Femur (tissue), 1 donor: Measurements from ENCODE around the gene TRIM26.
"Not testable (repeated sequence)": the region's sequence is repeated elsewhere in the genome, so short reads cannot be mapped to it uniquely, and the experiment has no call there.

ENCODE experiments used
- DNase-seq: peaks from one replicate; pipeline ENCODE4 v3.0.0-alpha.2; 2017

Gene TRIM26

DNA sequence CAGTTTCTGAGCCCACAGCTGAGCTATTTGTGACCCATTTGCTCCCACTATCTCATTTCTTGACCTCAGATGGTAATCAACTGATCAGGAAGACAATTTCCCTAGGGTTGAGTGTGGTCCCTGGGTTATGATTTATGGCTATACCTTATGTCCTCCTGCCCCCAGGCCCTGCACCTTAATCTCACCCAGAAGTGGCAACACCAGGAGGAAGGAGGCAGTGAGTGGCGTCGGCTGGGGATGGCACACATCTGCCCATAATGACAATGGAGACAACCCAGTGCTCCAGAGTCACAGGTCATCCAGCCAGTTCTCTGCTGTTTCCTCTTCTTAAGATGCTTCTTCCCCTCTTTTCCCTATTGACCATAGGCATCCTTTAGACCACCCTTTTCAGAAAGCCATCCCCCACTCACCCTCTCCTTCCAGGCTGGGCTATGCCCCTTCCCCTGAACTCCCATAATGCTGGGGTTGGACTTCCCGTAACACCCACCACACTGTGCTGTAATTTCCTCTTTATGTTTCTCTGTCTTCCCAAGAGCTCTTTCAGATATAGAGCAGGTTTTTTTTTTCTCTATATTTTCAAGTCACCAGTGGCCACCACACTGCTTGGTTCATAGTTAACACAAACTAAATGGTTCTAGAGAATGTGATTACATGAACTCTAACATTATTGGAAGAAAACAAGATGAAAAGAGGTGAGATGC, 60.1 kb downstream of the TRIM26 start:
- no peak for DNase-seq

DNA sequence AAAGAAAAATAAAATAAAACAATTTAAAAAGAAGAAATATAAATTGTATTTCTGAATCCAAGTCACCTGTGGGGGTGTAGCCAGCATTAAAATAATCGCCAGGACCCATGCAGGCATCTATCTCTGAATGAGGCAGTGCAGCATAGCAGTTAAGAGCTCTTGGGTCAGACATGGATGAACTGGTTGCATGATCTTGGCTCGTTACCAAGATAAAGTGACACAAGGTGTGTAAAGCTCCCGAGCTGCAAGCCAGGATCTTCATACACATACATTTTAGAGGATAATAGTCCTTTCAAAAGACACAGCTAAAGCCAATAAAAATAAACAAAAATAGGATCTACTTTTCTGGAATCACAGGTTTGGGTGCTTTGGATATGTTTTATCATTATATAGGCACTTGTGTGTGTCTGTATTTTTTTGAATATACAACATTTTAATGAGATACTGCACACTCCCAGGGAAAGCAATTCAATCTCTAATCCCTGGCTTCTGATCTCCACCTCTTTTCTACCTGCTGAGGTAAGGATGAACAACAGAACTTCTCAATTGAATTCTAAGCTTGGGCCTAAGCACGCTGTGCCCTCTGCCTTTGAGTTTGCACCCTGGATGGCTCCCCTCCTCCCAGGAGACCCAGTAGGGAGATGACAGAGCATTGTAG, 61.1 kb downstream of the TRIM26 start:
- no peak for DNase-seq

DNA sequence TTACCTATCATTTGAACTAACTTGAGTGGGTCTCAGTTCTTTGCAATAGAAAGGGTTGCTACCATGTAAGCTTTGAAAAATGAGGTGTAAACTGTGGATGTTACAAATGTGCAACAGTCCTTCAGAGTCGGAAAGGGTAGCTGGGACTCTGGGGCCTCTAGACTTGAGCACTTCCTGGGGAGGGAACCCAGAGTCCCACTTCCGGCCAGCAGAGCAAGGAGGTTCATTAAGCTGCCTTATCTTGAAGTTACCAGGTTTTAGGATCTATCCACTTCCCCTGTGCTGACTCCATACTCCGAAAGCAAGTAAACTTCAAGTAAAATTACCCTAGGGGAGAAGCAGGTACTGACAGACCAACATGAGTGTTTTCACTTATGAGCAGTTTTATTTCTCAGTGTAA, 61.6 kb downstream of the TRIM26 start:
- DNase-seq = no peak

DNA sequence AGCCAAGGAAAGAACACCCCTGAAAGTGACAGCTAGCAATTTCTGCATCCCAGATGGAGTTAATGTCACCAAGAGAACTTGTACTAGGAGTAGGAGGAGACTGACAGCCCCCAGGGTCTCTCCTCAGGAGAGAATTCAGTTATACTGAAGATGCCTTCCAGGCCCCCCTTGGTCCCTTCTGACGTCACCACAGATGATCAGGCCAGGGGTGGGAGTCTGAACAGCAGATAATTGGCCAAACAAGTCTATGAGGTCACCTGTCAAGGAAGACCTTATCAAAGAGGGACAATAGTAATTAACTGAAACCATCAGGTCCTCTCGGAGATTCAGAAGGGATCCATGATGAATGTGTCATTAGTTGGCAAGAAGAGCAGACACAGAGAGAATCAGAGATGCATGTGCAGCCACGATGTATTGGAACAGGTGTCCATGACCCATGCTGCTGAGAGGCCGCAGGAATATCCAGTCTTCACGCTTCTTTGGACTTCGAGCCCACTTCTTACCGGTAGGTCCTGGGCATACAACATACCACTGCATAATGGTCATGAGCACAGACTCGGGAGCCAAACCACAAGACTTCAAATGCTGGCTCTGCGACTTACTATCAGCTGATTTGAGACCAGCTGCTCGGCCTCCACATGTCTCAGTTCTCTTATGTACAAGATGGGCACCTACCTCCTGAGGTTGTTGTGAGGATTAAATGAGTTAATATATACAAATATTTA, 62.4 kb downstream of the TRIM26 start:
- DNase-seq = no peak

DNA sequence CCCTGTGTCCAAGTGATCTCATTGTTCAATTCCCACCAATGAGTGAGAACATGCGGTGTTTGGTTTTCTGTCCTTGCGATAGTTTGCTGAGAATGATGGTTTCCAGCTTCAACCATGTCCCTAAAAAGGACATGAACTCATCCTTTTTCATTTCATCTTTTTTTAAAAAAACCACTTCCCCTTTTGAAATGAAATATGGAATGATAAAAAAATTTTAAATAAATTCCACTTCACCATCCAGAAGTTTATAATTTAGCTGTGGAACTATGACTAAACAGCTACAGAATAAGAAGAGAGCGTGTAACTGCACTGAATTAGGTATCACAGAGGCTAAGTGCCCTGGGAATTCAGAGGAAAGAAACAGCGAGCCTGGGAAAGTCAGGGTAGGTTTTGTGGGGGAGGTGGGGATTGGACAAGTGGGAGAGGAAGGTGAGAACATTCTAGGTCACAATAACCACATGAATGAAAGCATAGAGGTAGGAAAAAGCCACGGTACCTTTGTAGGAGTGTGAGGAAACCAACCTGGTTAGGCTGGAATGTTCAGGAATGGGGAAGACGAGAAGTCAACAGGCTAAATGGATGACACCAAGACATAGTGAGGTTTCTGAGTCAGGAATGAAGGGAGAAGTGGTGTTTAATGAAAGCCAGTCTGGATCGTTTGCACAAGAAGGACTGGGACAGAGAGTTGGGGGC, 63.2 kb downstream of the TRIM26 start:
- DNase-seq = no peak

DNA sequence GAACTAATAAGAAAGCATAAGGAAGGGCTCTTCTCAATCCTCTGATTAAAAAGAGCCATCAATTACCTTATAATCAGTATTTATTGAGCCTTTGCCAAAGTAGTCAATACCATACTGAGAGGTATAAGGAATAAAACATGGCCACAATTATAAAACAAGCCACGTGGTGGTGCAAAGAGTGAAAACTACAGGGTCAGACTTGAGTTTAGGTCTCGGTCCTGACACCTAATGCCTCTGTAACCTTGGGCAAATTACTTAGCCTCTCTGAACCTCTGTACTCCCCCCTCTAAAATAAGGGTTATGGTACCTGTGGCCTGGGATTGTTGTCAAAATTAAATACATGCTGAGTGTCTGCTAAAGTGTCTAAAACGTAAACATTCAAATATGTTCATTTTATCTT, 64.0 kb downstream of the TRIM26 start:
- no peak for DNase-seq

DNA sequence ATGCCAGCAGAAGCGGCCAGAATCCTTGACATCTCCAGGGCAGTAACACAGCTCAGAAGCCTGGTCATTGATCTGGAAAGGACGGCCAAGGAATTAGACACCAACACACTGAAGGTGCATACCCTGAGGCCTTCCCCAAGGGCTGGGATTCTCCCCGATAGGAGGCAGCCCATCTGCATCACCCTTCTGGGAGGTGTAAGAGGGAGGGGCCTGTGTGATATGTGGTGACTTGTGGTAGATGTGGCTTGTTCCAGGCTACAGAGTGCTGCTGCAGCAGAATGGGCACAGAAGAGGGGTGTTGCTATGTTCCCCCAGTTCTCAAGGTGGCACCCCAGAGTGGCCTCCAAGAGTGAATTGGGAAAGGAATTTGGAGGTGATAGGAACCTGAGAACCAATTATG, 66.1 kb downstream of the TRIM26 start:
- DNase-seq = no peak

DNA sequence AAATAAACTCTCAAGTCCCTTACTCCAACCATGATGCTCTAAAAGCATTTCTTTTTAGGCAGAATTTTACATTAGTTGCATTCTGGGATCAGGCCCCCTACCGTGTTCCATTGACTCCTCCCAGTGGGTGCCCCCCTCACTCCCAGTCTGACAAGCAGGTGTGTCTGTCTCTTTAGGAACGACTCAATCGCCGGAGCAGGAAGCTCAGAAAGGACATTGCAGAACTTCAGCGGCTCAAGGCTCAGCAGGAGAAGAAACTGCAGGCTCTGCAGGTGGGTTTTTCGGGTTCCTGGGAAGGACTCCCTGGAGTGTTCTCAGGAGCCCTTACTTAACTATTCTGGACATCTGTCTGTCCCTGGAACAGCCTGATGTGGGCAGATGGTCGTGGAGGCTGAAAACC, 67.4 kb downstream of the TRIM26 start:
- DNase-seq = no peak

DNA sequence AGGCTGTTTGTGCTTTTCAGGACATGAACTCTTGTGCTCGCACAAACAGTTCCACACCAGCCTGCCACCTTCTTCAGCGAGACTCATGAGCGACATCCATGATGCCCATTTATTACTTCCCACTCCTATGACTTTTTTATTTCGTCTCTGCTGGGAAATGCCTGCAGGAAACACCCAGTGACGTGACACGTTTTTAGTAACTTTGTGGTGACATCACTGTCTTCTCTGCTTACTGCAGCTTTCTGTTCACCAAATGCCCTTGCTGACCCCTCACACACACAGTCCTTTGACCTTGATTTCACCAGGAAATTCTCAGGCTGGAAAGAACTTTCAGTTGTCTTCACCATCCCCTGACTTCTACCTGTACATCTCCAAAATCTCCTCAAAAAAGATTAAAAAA, 68.4 kb downstream of the TRIM26 start:
- no peak for DNase-seq

DNA sequence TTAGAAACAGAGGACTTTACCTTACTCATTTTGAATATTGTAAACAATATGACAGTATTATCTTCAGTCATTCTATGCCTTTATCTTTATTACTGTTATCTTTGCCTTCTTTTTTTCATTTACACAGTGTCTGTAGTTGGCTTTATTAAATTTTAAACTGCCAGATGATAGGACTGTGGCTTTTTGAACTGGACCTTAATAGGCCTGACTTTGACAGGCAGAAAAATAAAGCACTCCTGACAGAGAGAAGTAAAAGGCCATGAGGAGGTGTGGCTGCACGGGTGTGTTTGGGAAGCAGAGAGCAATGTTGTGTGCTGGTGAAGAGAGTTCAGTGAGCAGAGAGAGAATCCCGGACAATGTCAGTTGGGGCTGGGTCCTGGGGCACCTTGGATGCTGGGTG, 69.4 kb downstream of the TRIM26 start:
- DNase-seq = no peak

DNA sequence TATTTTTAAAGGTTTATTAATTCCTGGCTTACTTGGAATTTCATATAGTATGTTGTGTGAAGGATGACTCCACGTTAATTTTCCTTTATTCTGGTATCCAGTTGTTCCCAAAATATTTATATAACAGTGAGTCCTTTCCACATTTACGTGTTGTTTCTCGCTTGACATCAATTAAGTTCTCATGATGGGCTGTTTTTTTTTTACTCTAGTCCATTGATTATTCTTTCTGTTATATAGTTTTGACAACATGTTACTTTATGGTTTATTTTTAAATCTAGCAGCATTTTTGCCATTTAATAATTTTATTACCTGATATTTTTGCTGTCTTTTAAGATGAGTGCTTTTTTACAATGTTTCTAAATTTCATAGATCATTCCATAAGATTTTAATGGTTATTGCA, 70.5 kb downstream of the TRIM26 start:
- no peak for DNase-seq

DNA sequence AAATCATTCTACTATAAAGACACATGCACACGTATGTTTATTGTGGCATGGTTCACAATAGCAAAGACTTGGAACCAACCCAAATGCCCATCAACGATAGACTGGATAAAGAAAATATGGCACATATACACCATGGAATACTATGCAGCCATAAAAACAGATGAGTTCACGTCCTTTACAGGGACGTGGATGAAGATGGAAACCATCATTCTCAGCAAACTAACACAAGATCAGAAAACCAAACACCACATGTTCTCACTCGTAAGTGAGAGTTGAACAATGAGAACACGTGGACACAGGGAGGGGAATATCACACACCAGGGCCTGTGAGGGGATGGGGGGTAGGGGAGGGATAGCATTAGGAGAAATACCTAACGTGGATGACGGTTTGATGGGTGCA, 73.0 kb downstream of the TRIM26 start:
- not testable (repeated sequence) for DNase-seq

DNA sequence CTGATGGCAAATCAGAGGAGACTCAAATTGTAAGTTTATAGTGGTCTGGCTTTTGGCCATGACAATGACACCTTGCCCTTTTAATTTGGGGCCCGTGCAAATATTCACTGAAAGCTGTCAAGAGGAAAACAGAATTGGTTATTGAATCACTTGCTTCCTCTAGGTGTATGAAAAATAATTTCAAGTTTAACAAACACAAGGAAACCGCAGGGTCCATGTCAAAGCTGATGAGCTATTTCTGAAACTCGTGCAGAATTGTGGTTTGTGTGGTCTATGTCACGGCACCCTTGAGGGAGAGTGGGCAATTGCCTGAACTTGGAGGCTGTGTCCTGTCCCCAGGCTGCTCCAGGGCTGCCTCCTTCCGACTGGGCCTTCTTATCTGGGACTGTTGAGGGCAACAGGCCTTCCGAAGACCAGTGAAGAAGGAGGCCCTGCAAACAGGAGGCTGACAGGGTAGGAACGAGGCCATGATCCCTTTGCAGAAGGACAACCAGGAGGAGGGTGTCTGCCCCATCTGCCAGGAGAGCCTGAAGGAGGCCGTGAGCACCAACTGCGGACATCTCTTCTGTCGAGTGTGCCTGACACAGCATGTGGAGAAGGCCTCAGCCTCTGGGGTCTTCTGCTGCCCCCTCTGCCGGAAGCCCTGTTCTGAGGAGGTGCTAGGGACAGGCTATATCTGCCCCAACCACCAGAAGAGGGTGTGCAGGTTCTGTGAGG, 76.5 kb downstream of the TRIM26 start:
- no peak for DNase-seq

DNA sequence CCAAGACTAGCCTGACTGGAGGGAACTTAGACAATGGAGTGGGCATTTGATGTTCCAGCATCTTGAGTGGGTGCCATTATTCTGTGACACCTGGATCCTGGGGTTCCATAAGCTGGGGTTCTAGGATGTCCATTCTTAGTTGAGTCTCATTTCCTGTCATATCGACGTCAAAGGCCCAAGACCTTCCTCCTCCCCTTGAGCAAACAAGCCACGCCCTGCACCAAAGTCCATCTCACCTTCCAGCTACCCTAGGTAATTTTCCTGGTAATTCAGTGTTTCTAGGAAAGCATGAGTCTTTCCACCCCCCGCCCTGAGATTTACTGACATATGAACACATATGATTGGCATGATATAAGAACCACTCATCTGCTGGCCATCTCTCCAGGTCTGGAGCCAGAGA, 77.4 kb downstream of the TRIM26 start, which contains the start of gene TRIM40:
Gene TRIM40 (plus strand): TSS at position 384 of the 400 bp plus-strand sequence. CDS start 897 bp downstream, outside the sequence.
- DNase-seq = no peak

DNA sequence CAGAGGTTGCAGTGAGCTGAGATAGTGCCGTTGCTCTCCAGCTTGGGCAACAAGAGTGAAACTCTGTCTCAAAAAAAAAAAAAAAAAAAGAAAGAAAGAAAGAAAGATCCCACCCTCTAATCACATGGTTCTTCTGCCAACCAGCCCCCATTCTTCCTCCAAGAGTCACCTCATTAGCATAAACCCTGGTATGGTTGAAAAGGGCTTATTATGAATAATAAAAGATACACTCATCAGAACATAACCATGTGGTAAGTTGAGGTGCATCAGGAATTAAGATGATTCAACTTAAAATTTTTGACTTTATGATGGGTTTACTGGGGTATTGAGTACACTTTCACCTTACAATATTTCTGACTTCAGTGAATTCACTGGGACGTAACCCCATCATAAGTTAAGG, 78.1 kb downstream of the TRIM26 start:
- DNase-seq = no peak
